Measurements from ENCODE around the gene NBEAL1.
"Not testable (repeated sequence)": the region's sequence is repeated elsewhere in the genome, so short reads cannot be mapped to it uniquely, and the experiment has no call there.

NBEAL1 gene

DNA sequence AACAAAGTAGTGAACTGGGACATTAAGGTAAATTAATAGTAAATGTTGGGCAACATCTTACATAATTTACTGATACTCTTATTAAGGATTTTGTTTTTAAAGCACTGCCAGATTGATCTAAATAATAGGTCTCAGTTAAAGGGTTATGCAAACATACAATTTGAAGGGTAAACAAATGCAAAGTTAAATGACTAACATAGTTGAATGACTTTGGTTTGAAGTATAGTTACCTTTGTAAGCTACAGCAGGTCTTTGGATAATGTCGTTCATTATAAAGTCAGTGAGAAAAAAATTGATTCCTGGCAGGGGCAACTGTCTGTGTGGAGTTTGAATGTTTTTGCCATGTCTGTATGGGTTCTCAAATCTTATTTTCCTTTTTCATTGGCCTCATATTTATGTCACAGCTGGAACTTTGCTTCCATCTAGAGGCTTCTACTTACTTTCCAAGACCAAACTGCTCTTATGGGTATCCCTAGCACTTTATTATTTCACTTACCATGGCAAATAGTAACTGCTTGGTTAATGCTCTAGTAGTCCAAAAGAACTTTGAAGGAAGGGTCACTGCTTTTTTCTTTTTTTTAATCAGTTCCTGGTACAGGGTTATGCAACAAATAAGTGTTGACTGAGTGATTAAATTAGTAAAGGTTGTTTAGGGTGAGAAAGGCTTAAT, 107.8 kb downstream of the NBEAL1 start:
- DNase-seq, result peak in 1 of 5 experiments; percentile 15

DNA sequence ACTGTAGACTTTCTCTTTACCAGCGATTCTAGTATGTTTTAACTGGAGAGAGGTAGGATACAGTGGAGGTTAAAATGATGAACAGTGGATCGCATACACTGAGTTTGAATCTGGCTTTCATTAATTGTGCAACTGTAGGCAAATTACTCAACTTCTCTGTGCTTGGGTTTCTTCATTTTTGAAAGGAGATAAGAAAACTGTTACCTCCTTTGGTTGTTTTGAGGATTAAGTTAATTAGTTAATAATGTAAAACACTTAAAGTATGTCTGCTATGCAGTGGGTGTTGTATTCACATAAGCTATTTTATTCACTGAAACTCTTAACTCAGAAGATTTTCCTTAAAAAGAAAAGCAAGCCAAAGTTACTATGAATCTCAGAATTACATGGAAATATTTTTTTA, 112.3 kb downstream of the NBEAL1 start:
- DNase-seq, result no peak

DNA sequence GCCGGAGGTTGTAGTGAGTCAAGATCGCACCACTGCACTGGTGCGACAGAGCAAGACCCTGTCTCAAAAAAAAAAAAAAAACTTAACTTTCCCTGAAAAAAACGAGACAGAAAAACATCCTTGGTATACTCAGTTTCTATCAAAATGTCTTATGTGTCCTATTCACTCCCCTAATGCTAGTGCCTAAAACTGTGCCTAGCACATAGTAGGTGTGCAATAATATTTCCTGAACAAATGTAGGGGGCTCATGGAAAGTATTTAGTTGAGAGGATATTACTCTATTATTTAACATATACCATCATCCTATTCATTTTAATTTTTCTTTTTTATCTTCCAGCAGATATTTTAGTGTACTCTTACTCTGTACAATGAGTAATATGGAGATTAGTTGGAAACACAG, 120.4 kb downstream of the NBEAL1 start:
- DNase-seq, result no peak

DNA sequence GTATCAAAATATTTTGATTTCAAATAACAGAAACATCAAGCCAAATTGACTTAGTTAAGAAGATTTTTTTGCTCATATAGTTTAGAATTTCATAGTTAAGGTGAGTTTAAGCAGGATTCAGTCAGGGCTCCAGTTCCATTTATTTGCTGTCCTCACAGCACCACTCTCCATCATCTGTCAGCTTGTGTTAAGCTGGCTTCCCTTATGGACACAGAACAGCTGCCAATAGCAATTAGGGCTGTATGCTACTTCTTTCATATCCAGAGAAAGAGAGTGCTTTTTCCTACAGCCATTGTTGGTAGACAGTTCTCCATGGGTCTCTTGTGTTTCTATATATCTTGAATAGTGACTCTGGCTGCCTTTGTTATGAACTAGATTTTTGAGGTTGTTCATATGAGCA, 128.7 kb downstream of the NBEAL1 start:
- DNase-seq, result no peak

DNA sequence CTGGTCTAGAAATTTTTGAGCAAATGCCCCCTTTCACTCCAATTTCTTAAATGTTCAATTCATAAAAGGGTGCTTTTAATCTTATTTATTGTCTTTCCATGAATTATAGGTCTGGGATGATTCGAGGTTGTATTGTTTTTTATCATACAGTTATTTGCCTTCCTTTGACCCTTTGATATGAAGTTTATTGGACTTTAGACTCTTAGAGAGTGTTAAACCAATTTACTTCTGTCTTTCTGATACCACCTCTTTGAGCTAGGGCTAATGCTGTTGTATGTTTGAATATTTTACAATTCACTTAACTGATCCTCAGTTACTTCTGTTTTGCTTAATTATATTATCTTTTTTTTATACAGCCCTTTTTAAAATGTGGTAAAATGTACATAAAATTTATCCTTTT, 134.5 kb downstream of the NBEAL1 start:
- no peak for DNase-seq

DNA sequence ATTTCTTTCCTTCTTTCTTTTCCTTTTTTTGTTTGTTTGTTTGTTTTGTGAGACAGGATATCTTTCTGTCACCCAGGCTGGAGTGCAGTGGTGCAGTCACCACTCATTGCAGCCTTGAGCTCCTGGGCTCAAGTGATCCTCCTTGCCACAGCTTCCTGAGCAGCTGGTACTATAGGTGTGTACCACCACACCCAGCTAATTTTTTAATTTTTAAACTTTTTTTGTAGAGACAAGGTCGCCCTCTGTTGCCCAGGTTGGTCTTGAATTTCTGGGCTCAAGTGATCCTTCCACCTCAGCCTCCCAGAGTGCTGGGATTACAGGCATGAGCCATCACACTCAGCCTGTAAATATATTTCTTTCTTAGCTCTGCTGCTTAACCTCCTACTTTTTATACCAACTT, 140.7 kb downstream of the NBEAL1 start:
- peak in 1 of 5 experiments; percentile 57 for DNase-seq

DNA sequence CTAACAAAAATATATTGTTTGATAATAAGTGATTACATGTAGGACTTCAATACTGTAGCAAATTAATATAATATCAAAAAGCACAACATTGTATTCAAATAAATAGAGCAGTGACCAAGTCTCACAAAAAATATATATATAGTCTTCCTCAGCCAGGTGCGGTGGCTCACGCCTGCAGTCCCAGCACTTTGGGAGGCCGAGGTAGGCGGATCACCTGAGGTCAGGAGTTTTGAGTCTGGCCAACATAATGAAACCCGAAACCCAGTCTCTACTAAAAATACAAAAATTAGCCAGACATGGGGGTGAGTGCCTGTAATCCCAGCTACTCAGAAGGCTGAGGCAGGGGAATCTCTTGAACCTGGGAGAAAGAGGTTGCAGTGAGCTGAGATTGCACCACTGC, 148.0 kb downstream of the NBEAL1 start:
- not testable (repeated sequence) for DNase-seq

DNA sequence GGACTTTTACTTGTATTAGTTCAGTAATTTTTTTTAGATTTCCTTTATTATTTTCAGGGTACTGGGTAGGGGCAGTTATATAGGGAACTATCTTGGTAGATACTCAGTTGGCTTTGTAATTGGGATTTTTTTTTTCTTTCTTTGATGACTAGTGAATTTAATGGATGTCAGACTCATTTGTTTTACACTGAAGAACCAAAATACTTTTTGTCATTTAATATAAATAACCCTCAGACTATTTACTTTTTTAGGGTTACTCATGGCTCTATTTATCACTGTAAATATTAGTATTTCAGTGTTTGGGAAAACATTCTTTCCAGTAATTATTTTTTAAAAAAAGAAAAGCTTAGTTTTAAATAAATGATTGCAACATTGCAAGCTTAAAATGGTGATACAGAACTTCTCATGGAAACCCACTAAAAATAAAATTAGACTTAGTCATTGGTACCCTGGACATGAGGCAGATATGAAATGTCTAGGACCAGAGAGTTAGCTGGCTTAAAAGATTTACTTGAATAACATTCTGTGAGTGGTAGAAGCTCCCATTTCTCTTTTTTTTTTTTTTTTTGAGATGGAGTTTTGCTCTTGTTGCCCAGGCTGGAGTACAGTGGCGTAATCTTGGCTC, 149.7 kb downstream of the NBEAL1 start:
- no peak for DNase-seq

DNA sequence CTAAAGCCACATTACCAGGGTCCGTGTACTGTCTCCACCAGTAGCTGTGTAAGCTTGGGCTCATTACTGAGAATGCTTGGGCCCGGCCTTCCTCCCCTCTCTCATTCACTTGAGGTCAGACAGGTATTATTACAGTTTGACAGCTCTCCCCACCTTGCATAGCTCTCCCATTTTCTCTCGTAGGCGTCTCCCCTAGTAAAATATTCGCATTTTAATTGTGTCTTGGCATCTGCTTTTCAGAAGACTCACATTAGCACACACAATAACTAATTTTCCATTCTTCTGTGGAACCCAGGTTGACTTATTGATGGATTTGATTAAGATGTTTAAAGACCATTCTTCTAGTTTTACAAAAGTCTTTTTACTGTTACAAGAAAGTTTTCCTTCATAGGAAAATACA, 153.1 kb downstream of the NBEAL1 start:
- DNase-seq, result no peak

DNA sequence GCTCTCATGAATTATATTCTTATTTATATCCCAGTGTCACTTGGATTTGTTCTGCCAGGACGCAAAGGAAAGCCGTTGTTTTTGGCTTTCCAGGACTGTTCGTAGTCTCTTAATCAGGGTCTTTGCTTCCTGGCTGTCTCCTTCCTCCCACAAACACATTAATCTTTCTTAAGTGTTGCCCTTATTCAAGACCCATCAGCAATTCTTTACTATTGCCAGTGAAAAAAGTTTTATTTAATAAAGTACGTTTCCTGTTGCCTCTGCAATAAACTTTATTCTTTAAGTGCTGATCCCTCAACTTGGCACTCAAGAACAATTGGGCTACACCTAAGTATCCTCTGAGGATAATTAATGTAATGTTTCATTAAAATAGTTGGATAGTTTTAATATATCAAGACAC, 155.8 kb downstream of the NBEAL1 start:
- DNase-seq, result no peak

DNA sequence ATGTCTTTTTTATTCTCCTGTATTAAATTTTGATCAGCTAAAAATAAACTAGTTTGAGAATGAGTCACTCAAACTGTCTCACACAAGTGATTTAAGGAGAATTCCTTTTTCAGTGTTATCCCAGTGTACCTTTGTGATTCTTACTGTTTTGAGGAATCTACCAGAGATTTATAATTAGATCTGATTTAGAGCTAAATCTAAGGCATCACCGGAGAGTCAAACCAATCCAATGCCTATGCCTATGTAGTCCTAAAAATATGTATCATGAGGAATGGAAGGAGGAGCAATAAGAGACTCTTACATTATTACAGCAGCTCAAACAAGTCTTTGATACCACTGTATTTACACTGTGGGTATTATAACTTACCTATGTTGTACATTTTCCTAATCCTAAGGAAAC, 160.7 kb downstream of the NBEAL1 start:
- DNase-seq, result no peak

DNA sequence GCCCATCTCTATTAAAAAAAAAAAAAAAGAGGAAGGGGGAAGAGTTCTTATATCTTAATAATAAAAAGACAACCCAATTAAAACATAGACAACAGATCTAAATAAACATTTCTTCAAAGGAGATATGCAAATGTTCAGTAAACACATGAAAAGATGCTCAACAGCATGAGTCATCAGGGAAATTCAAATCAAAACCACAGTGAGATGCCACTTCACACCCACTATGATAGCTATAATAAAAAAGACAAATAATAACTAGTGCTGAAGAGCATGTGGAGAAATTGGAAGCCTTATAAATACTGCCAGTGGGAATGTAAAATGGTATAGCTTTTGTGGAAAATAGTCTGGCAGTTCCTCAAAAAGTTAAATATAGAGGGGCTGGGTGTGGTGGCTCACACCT, 162.7 kb downstream of the NBEAL1 start:
- DNase-seq, result peak in 1 of 5 experiments; percentile 43

DNA sequence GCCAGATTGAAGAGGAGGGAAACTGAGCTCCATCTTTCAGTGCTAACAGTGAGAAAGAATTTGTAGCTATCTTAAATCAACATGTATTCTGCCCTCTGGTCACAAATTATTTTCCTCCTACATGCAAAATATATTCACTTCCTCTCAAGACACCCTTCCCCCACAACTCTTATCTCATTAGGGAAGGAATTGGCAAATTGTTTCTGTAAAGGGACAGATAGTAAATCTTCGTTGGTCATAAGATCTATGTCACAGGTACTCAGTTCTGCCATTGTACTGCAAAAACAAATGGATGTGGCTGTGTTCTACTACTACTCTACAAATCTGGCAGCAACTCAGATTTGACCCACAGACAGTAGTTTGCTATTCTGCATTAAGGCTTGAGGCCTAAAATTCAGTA, 171.2 kb downstream of the NBEAL1 start:
- DNase-seq, result no peak

DNA sequence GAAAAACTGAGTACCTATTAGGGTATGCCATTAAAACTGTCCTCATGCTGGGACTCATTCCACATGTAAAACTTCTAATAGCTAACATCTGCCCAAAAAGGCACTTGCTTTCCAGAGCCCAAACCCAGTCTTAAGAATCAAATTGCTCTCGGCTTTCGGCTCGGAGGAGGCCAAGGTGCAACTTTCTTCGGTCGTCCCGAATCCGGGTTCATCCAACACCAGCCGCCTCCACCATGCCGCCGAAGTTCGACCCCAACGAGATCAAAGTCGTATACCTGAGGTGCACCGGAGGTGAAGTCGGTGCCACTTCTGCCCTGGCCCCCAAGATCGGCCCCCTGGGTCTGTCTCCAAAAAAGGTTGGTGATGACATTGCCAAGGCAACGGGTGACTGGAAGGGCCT, 175.9 kb downstream of the NBEAL1 start:
- not testable (repeated sequence) for DNase-seq

DNA sequence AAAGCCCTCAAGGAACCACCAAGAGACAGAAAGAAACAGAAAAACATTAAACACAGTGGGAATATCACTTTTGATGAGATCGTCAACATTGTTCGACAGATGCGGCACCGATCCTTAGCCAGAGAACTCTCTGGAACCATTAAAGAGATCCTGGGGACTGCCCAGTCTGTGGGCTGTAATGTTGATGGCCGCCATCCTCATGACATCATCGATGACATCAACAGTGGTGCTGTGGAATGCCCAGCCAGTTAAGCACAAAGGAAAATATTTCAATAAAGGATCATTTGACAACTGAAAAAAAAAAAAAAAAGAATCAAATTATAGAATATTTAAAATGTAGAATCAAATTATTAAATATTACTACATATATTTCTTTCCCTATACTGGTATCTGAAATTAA, 176.4 kb downstream of the NBEAL1 start:
- DNase-seq, result not testable (repeated sequence)

DNA sequence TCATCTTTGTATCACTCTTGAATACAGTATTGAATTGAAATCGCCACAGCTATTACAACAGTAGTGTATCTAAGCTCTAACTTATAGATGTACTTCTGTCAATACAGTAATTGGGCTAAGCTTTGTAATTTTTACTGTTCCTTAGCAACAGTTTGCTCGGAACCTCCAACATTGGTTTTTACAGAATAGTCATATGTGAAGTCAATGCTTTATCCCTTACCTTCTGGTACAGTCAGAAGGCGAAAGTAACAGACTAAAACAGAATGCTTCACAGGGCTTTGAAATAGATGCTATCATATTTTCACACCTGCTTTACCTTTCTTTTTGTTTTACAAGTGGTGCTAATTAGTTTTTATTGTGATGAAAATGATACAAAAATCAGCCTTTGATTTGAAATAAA, 177.3 kb downstream of the NBEAL1 start:
- peak in 1 of 5 experiments; percentile 71 for DNase-seq

DNA sequence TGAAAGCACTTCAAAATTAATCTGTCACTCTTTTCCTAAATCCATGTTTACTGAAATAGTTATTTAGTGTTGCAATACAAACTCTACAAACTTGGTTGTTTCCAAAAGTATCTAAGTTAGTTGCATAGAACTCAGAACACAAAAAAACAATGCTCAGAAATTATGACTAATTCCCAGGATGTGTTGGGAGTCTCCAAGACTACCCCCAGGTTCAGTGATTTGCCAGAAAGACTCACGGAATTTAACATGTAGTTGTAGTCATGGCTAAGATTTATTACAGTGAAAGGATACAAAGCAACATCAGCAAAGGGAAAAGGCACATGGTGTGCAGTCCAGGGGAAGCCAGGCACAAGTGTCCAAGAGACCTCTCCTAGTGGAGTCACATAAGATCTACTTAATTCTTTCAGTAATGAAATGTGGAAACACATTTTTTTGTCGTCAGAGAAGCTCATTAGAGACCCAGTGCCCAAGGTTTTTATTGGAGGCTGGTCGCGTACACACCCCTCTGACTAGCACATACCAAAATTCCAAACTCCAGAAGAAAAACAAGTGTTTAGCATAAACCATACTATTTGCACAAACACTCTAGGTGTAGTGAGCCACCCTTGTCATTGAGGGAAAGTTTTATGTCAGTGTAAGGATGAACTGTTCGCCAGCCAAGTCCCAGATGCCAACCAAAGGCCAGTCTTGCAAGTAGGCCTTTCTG, 180.8 kb downstream of the NBEAL1 start:
- DNase-seq, result no peak

DNA sequence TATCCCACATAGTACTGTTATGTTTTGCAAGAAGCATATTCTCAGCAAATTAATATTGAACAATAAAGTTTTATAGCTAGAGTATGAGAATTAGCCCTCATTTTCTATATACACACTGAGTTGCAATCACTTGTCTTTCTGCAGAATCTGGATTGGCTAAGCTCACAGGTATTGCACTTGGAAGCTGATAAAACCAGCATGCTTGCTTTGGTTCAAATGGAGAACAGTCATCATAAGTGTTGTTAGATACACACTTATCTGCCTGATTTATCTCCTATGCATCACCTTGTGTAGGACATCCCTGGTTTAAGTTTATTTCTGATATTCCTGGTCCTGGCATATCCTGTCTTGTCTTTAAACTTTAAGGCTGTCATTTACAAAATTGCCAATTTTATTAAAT, 186.2 kb downstream of the NBEAL1 start:
- DNase-seq, result no peak

DNA sequence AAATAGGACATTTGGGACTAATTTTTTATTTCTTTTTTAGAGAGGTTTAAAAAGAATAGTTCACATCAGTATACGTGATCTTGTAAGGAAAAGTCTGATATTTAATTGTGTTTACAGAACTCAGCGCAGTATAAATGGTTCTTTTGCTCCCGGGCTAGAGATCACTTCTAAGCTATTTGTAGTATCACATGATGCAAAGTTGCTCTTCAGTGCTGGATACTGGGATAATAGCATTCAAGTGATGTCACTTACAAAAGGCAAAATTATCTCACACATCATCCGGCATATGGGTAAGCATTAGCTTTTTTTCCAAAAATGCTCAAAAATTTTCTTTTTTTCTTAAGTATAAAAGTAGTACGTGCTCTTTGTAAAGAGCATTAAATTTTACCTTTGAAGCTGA, 186.8 kb downstream of the NBEAL1 start:
- no peak for DNase-seq

DNA sequence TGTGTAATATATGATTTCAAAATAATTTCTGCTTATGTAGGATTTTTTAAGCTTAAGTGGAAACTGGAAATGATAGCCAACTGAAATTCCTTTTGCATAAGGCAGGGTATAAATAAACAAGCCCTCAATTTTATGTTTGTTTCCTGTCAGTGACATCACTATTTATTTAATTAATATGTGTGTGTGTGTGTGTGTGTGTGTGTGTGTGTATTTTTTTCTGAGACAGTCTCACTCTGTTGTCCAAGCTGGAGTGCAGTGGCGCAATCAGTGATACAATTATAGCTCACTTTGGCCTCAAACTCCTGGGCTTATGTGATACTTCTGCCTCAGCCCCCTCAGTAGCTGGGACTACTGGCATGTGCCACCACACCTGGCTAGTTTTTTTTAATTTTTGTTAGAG, 194.9 kb downstream of the NBEAL1 start:
- DNase-seq, result no peak

DNA sequence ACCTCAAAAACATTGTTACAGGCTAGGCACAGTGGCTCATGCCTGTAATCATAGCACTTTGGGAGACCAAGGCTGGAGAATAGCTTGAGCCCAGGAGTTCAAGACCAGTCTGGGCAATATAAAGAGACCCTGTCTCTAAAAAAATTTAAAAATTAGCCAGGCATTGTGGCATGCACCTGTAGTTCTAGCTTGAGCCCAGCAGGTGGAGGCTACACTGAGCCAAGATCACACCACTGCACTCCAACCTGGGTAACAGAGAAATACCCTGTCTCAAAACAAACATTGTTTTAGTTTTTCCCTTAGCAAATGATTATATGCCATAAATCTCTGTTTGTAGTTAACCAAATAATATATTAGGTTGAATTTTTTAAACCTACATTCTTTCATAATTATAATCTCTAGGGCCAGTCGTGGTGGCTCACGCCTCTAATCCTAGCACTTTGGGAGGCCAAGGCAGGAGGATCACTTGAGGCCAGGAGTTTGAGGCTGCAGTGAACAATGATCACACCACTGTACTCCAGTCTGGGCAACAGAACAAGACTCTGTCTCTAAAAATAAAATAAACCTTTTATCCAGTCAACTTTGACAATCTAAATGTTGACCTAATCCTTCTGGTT, 210.9 kb downstream of the NBEAL1 start:
- peak in 2 of 5 experiments; percentile 7 to 56 for DNase-seq

DNA sequence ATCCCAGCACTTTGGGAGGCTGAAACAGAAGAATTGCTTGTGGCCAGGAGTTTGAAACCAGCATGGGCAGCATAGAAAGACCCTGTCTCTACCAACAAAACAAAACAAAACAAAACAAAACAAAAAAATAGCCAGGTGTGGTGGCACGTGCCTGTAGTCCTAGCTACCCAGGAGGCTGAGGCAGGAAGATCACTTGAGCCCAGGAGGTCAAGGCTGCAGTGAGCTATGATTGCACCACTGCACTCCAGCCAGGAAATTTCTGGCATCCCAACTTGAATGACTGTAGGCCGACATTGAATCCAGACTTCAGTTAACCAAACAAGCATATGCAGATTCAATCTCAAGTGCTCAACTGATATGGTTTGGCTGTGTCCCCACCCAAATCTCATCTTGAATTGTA, 215.0 kb downstream of the NBEAL1 start:
- DNase-seq, result not testable (repeated sequence)

DNA sequence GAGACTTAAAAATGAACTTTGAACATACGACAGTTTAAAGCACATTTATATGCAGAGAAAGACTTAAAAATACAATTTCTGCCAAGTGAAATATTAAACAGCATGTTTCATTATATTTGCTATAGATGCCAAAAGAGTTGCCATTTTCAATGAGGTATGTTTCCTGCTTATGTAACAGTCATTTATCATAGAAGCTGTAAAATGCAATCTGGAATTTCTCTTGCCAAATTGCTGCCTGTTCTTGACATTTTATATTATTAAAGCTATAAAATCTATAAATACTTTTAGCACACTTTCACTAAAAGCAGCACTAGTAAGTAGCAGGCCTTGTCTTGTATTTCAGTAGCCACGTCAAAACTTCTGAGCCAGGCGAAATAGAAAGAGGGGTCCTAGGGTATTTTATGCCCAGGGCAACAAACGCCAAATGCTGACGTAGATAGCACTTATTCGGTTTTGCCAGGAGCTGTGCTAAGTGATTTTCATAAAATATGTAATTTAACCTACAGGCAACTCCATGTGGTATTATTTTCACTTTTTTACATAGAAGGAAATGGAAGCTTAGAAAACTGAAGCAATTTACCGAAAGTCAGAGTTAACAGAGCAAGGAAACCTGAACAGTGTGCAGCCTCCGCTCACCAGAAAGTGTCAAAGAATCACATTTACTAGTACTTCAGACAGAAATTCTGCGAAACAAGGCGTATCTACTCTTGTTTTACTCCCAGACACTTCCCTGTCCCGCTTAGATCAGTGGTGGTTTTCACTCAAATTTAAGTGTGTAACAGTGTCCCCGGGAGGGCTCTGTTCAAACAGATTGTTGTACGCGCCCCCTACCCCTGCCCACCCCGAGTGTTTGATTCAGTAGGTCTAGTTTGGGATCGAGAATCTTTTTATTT, 222.9 kb downstream of the NBEAL1 start:
- DNase-seq, result no peak
